Nephron (organoid): ENCODE measurements around the gene RAB3A.

ENCODE experiments used
- H3K27ac Mint-ChIP-seq, 3 experiments: 2 replicates each; pipeline ENCODE4 v1.8.0; 2020; ENCODE audit warnings: mixed read lengths in 3 of 3, mild to moderate bottlenecking in 2 of 3, moderate library complexity in 1 of 3
- H3K27me3 Mint-ChIP-seq: 2 replicates; pipeline ENCODE4 v1.8.0; 2021; ENCODE audit warnings: low read depth, mild to moderate bottlenecking, moderate library complexity, mixed read lengths
- H3K36me3 Mint-ChIP-seq: 2 replicates; pipeline ENCODE4 v1.8.0; 2020; ENCODE audit warnings: low read depth, mixed read lengths
- H3K4me1 Mint-ChIP-seq: 2 replicates; pipeline ENCODE4 v1.8.0; 2020; ENCODE audit warnings: mixed read lengths
- H3K4me3 Mint-ChIP-seq, 3 experiments: 2 replicates each; pipeline ENCODE4 v1.8.0; 2020; ENCODE audit warnings: mild to moderate bottlenecking in 3 of 3, mixed read lengths in 3 of 3, moderate library complexity in 2 of 3
- H3K9me3 Mint-ChIP-seq: 2 replicates; pipeline ENCODE4 v1.8.0; 2020; ENCODE audit warnings: mixed read lengths
- CTCF ChIP-seq, 3 experiments: fragments of 200-600 bp; sonication (generic); IDR thresholded peaks; one replicate each; pipeline ENCODE4 v1.5.0; 2021; ENCODE audit warnings: antibody characterized with exemption in 3 of 3; ENCODE audit not compliant: unreplicated experiment in 3 of 3

Gene RAB3A

DNA sequence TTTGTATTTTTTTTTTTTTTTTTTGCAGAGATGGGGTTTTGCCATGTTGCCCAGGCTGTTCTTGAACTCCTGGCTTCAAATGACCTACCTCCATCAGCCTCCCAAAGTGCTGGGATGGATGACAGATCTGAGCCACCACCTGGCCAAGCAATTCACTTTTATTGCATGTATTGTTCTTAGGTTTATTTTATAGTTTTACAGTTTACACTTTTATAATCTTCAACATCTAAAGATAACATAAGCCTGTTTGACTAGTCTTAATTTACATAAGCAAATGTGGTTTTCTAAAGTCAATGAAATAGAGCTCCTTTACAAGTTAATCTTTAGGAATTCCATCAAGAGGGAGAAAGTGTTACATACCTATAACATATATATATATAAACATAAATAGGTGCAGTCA lies 20.3 kb downstream of the RAB3A start:
- H3K4me1 Mint-ChIP-seq = no peaks in the 10 kb centered on the region
- H3K9me3 Mint-ChIP-seq = no peaks in the 10 kb centered on the region
- H3K27me3 Mint-ChIP-seq = peaks cover 5% of the 10 kb centered on the region
- no peak overlapping the region for H3K27ac Mint-ChIP-seq
- H3K36me3 Mint-ChIP-seq = no peaks in the 10 kb centered on the region
- no peak for TF ChIP-seq CTCF (IDR thresholded peaks at IDR 0.05; ENCODE audit: unreplicated experiment in 3 of 3)
- H3K4me3 Mint-ChIP-seq = no peak overlapping the region

DNA sequence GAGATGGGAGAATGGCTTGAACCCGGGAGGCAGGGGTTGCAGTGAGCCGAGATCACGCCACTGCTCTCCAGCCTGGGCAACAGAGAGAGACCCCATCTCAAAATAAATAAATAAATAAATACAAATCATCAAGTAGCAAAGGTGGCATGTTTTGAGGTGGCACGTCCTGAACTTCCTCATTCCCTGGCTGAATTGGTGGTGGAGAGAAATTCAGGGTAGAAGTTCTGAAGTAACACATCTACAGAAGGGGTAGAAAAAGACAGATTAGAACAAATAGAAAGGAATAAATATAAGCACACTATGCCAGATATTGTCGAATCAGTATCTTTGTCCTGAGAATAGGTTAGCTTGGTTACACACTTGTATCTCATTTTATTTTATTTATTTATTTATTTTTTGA lies 23.9 kb downstream of the RAB3A start:
- no peak overlapping the region for H3K4me3 Mint-ChIP-seq
- H3K9me3 Mint-ChIP-seq = no peaks in the 10 kb centered on the region
- no peaks in the 10 kb centered on the region for H3K4me1 Mint-ChIP-seq
- no peak overlapping the region for H3K27ac Mint-ChIP-seq
- peaks cover 33% of the 10 kb centered on the region for H3K27me3 Mint-ChIP-seq
- no peaks in the 10 kb centered on the region for H3K36me3 Mint-ChIP-seq
- TF ChIP-seq CTCF (IDR thresholded peaks at IDR 0.05; ENCODE audit: unreplicated experiment in 3 of 3) = no peak

- TF ChIP-seq CTCF (IDR thresholded peaks at IDR 0.05; ENCODE audit: unreplicated experiment in 3 of 3) = no peak
These were observed 27.2 kb downstream of the RAB3A start for GRCh38 chr19:18176367-18177310.

DNA sequence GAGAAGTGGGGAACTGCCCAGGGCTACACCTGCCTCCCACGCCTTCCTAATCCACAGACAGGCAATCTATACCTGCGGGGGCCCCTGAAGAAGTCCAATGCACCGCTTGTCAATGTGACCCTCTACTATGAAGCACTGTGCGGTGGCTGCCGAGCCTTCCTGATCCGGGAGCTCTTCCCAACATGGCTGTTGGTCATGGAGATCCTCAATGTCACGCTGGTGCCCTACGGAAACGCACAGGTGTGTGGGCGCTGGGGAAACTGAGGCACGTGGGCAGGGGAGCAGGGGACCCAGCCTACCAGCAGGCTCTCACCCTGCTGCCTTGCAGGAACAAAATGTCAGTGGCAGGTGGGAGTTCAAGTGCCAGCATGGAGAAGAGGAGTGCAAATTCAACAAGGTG lies 28.9 kb downstream of the RAB3A start:
- Mint-ChIP-seq H3K4me1 (no peaks in the 10 kb centered on the region), H3K4me3 (no peak overlapping the region), H3K27me3 (peaks cover 58% of the 10 kb centered on the region), H3K9me3 (no peaks in the 10 kb centered on the region), H3K27ac (no peak overlapping the region), H3K36me3 (peaks cover 18% of the 10 kb centered on the region)
- no peak for TF ChIP-seq CTCF (IDR thresholded peaks at IDR 0.05; ENCODE audit: unreplicated experiment in 3 of 3)

More at GRCh38 chr19:18176367-18177310, 27.2 kb downstream of the RAB3A start:
- no peaks in the 10 kb centered on the region for H3K9me3 Mint-ChIP-seq
- H3K4me1 Mint-ChIP-seq = no peaks in the 10 kb centered on the region
- peaks cover 4% of the 10 kb centered on the region for H3K36me3 Mint-ChIP-seq
- peaks cover 58% of the 10 kb centered on the region for H3K27me3 Mint-ChIP-seq
- H3K27ac Mint-ChIP-seq = no peak overlapping the region
- H3K4me3 Mint-ChIP-seq = no peak overlapping the region

GRCh38 chr19:18173572-18174288 lies 30.1 kb downstream of the RAB3A start, which contains the start of gene IFI30:
Gene IFI30 (plus strand): TSS chr19:18173813. CDS start chr19:18173842, 29 bp downstream.
- TF ChIP-seq CTCF (IDR thresholded peaks at IDR 0.05; ENCODE audit: unreplicated experiment in 3 of 3) = no peak
- Mint-ChIP-seq H3K4me1 (no peaks in the 10 kb centered on the region), H3K36me3 (peaks cover 18% of the 10 kb centered on the region), H3K27ac (no peak within 1 kb of the TSS), H3K4me3 (peak within 1 kb of the TSS; percentile 70 to 76 (median 71)), H3K27me3 (peaks cover 54% of the 10 kb centered on the region), H3K9me3 (no peaks in the 10 kb centered on the region)
